ENCODE results near the gene AFF3.

The AFF3 gene

GRCh38 chr2:99880148-99880963 lies 262.0 kb downstream of the AFF3 start:
- peak overlapping the region; percentile 78 for H2AK5ac ChIP-seq (ENCODE audit: low read length, severe bottlenecking)
- 13% methylated on average over 13 of the region's 16 CpGs for WGBS
- H2BK120ac ChIP-seq (ENCODE audit: low read depth, low read length): peak overlapping the region; percentile 88
- DNase-seq: peak; percentile 96
- H3K4ac ChIP-seq (ENCODE audit: low read depth in 1 of 2, low read length in 2 of 2): peak overlapping the region; percentile 62 to 98
- H3K27ac ChIP-seq (ENCODE audit: low read length, poor library complexity, severe bottlenecking): peak overlapping the region; percentile 98
- H3K4me1 ChIP-seq (ENCODE audit: control insufficient read depth, insufficient read depth, low read depth, low read length): peaks cover 14% of the 10 kb centered on the region
- H3K23ac ChIP-seq (ENCODE audit: low read length in 2 of 2): peak overlapping the region in 1 of 2 experiments; percentile 14
- H4K8ac ChIP-seq (ENCODE audit: low read length): peak overlapping the region; percentile 64
- no peak overlapping the region for H3K9ac ChIP-seq (ENCODE audit: low read length)
- H2AFZ ChIP-seq (ENCODE audit: low read depth, low read length): peak overlapping the region; percentile 11
- peak overlapping the region; percentile 50 for H2BK15ac ChIP-seq (ENCODE audit: low read depth, poor library complexity, severe bottlenecking)
- peak overlapping the region; percentile 69 to 98 for H2BK12ac ChIP-seq (ENCODE audit: low read length in 2 of 2)
- H3K79me1 ChIP-seq (replicated peaks; ENCODE audit: low read length, poor library complexity, severe bottlenecking): peaks cover 23% of the 10 kb centered on the region
- peak overlapping the region; percentile 46 for H2BK5ac ChIP-seq (ENCODE audit: low read depth, low read length, poor library complexity, severe bottlenecking)
- H3K36me3 ChIP-seq (ENCODE audit: control insufficient read depth in 1 of 2, insufficient read depth in 2 of 2, low read depth in 1 of 2, low read length in 2 of 2): no peaks in the 10 kb centered on the region
- no peaks in the 10 kb centered on the region for H3K9me3 ChIP-seq (ENCODE audit: control insufficient read depth, low read length)
- H3K18ac ChIP-seq (ENCODE audit: low read depth in 1 of 2, low read length in 2 of 2): peak overlapping the region; percentile 81 to 96
- H3K4me2 ChIP-seq (ENCODE audit: low read length, poor library complexity, severe bottlenecking): peak overlapping the region; percentile 44
- peaks cover 0 to 2% of the 10 kb centered on the region in 2 experiments for H3K27me3 ChIP-seq (ENCODE audit: control insufficient read depth in 1 of 2, insufficient read depth in 1 of 2, low read length in 2 of 2)
- no peak overlapping the region for H3K14ac ChIP-seq (ENCODE audit: low read length in 2 of 2)
- H3K4me3 ChIP-seq (ENCODE audit: insufficient read depth in 1 of 2, low read depth in 1 of 2, low read length in 2 of 2): no peak overlapping the region
- peak overlapping the region; percentile 87 for H4K91ac ChIP-seq (ENCODE audit: low read length)

GRCh38 chr2:99879481-99879880 lies 262.9 kb downstream of the AFF3 start:
- 8% methylated on average over 1 of the region's 4 CpGs for WGBS
- H3K27me3 ChIP-seq (ENCODE audit: control insufficient read depth in 1 of 2, insufficient read depth in 1 of 2, low read length in 2 of 2): peaks cover 0 to 2% of the 10 kb centered on the region in 2 experiments
- H3K4me2 ChIP-seq (ENCODE audit: low read length, poor library complexity, severe bottlenecking): no peak overlapping the region
- no peaks in the 10 kb centered on the region for H3K9me3 ChIP-seq (ENCODE audit: control insufficient read depth, low read length)
- peak overlapping the region; percentile 55 for H2BK120ac ChIP-seq (ENCODE audit: low read depth, low read length)
- H2BK5ac ChIP-seq (ENCODE audit: low read depth, low read length, poor library complexity, severe bottlenecking): no peak overlapping the region
- no peak overlapping the region for H4K8ac ChIP-seq (ENCODE audit: low read length)
- peak; percentile 49 for DNase-seq
- H3K4ac ChIP-seq (ENCODE audit: low read depth in 1 of 2, low read length in 2 of 2): peak overlapping the region in 1 of 2 experiments; percentile 42
- H4K91ac ChIP-seq (ENCODE audit: low read length): no peak overlapping the region
- H2BK15ac ChIP-seq (ENCODE audit: low read depth, poor library complexity, severe bottlenecking): no peak overlapping the region
- H3K27ac ChIP-seq (ENCODE audit: low read length, poor library complexity, severe bottlenecking): peak overlapping the region; percentile 98
- peak overlapping the region in 1 of 2 experiments; percentile 91 for H3K18ac ChIP-seq (ENCODE audit: low read depth in 1 of 2, low read length in 2 of 2)
- H3K9ac ChIP-seq (ENCODE audit: low read length): no peak overlapping the region
- peaks cover 18% of the 10 kb centered on the region for H3K79me1 ChIP-seq (replicated peaks; ENCODE audit: low read length, poor library complexity, severe bottlenecking)
- no peak overlapping the region for H3K4me3 ChIP-seq (ENCODE audit: insufficient read depth in 1 of 2, low read depth in 1 of 2, low read length in 2 of 2)
- peak overlapping the region; percentile 33 to 85 for H2BK12ac ChIP-seq (ENCODE audit: low read length in 2 of 2)
- no peak overlapping the region for H2AFZ ChIP-seq (ENCODE audit: low read depth, low read length)
- no peak overlapping the region for H3K23ac ChIP-seq (ENCODE audit: low read length in 2 of 2)
- H3K36me3 ChIP-seq (ENCODE audit: control insufficient read depth in 1 of 2, insufficient read depth in 2 of 2, low read depth in 1 of 2, low read length in 2 of 2): no peaks in the 10 kb centered on the region
- H3K4me1 ChIP-seq (ENCODE audit: control insufficient read depth, insufficient read depth, low read depth, low read length): peaks cover 14% of the 10 kb centered on the region
- H2AK5ac ChIP-seq (ENCODE audit: low read length, severe bottlenecking): no peak overlapping the region
- no peak overlapping the region for H3K14ac ChIP-seq (ENCODE audit: low read length in 2 of 2)

GRCh38 chr2:99878581-99879350 lies 263.6 kb downstream of the AFF3 start:
- no peaks in the 10 kb centered on the region for H3K9me3 ChIP-seq (ENCODE audit: control insufficient read depth, low read length)
- peaks cover 18% of the 10 kb centered on the region for H3K79me1 ChIP-seq (replicated peaks; ENCODE audit: low read length, poor library complexity, severe bottlenecking)
- no peak overlapping the region for H2BK120ac ChIP-seq (ENCODE audit: low read depth, low read length)
- peaks cover 0 to 2% of the 10 kb centered on the region in 2 experiments for H3K27me3 ChIP-seq (ENCODE audit: control insufficient read depth in 1 of 2, insufficient read depth in 1 of 2, low read length in 2 of 2)
- H3K9ac ChIP-seq (ENCODE audit: low read length): no peak overlapping the region
- no peak overlapping the region for H3K4ac ChIP-seq (ENCODE audit: low read depth in 1 of 2, low read length in 2 of 2)
- H4K91ac ChIP-seq (ENCODE audit: low read length): no peak overlapping the region
- H4K8ac ChIP-seq (ENCODE audit: low read length): no peak overlapping the region
- no peak overlapping the region for H2AK5ac ChIP-seq (ENCODE audit: low read length, severe bottlenecking)
- H3K18ac ChIP-seq (ENCODE audit: low read depth in 1 of 2, low read length in 2 of 2): no peak overlapping the region
- H2BK15ac ChIP-seq (ENCODE audit: low read depth, poor library complexity, severe bottlenecking): no peak overlapping the region
- H3K4me3 ChIP-seq (ENCODE audit: insufficient read depth in 1 of 2, low read depth in 1 of 2, low read length in 2 of 2): no peak overlapping the region
- 0% methylated on average over 3 of the region's 5 CpGs for WGBS
- H3K14ac ChIP-seq (ENCODE audit: low read length in 2 of 2): no peak overlapping the region
- H2BK5ac ChIP-seq (ENCODE audit: low read depth, low read length, poor library complexity, severe bottlenecking): no peak overlapping the region
- H2AFZ ChIP-seq (ENCODE audit: low read depth, low read length): no peak overlapping the region
- peaks cover 14% of the 10 kb centered on the region for H3K4me1 ChIP-seq (ENCODE audit: control insufficient read depth, insufficient read depth, low read depth, low read length)
- peak overlapping the region; percentile 98 for H3K27ac ChIP-seq (ENCODE audit: low read length, poor library complexity, severe bottlenecking)
- DNase-seq: peak; percentile 79
- no peaks in the 10 kb centered on the region for H3K36me3 ChIP-seq (ENCODE audit: control insufficient read depth in 1 of 2, insufficient read depth in 2 of 2, low read depth in 1 of 2, low read length in 2 of 2)
- H3K4me2 ChIP-seq (ENCODE audit: low read length, poor library complexity, severe bottlenecking): no peak overlapping the region
- H3K23ac ChIP-seq (ENCODE audit: low read length in 2 of 2): no peak overlapping the region
- no peak overlapping the region for H2BK12ac ChIP-seq (ENCODE audit: low read length in 2 of 2)

GRCh38 chr2:99877963-99878362 lies 264.4 kb downstream of the AFF3 start:
- Histone ChIP-seq H4K91ac (ENCODE audit: low read length) (no peak overlapping the region), H2BK12ac (ENCODE audit: low read length in 2 of 2) (no peak overlapping the region), H3K9ac (ENCODE audit: low read length) (no peak overlapping the region), H3K18ac (ENCODE audit: low read depth in 1 of 2, low read length in 2 of 2) (no peak overlapping the region), H2BK15ac (ENCODE audit: low read depth, poor library complexity, severe bottlenecking) (no peak overlapping the region), H3K4me1 (ENCODE audit: control insufficient read depth, insufficient read depth, low read depth, low read length) (peaks cover 14% of the 10 kb centered on the region), H2BK5ac (ENCODE audit: low read depth, low read length, poor library complexity, severe bottlenecking) (no peak overlapping the region), H3K4ac (ENCODE audit: low read depth in 1 of 2, low read length in 2 of 2) (no peak overlapping the region), H3K14ac (ENCODE audit: low read length in 2 of 2) (no peak overlapping the region), H3K79me1 (replicated peaks; ENCODE audit: low read length, poor library complexity, severe bottlenecking) (peaks cover 22% of the 10 kb centered on the region), H2AK5ac (ENCODE audit: low read length, severe bottlenecking) (peak overlapping the region; percentile 50), H2AFZ (ENCODE audit: low read depth, low read length) (no peak overlapping the region), H3K36me3 (ENCODE audit: control insufficient read depth in 1 of 2, insufficient read depth in 2 of 2, low read depth in 1 of 2, low read length in 2 of 2) (no peaks in the 10 kb centered on the region), H3K27ac (ENCODE audit: low read length, poor library complexity, severe bottlenecking) (peak overlapping the region; percentile 53), H4K8ac (ENCODE audit: low read length) (no peak overlapping the region), H3K4me2 (ENCODE audit: low read length, poor library complexity, severe bottlenecking) (no peak overlapping the region), H3K23ac (ENCODE audit: low read length in 2 of 2) (no peak overlapping the region), H2BK120ac (ENCODE audit: low read depth, low read length) (no peak overlapping the region), H3K9me3 (ENCODE audit: control insufficient read depth, low read length) (no peaks in the 10 kb centered on the region), H3K4me3 (ENCODE audit: insufficient read depth in 1 of 2, low read depth in 1 of 2, low read length in 2 of 2) (no peak overlapping the region), H3K27me3 (ENCODE audit: control insufficient read depth in 1 of 2, insufficient read depth in 1 of 2, low read length in 2 of 2) (peaks cover 0 to 2% of the 10 kb centered on the region in 2 experiments)
- DNase-seq: peak; percentile 24
- 89% methylated on average over 3 of the region's 4 CpGs for WGBS

Measured in mesenchymal stem cell (in vitro differentiated cells and primary cell).